ENCODE data around the gene DNLZ.
"Not testable (repeated sequence)": the region's sequence is repeated elsewhere in the genome, so short reads cannot be mapped to it uniquely, and the experiment has no call there.

The DNLZ gene

DNA sequence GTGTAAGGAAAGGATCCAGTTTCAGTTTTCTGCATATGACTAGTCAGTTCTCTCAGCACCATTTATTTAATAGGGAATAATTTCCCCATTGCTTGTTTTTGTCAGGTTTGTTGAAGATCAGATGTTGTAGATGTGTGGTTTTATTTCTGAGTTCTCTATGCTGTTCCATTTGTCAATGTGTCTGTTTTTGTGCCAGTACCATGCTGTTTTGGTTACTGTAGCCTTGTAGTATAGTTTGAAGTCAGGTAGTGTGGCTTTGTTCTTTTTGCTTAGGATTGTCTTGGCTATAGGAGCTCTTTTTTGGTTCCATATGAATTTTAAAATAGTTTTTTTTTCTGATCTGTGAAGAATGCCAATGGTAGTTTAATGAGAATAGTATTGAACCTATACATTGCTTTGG, 42.6 kb downstream of the DNLZ start:
- not testable (repeated sequence) for DNase-seq (ENCODE audit: extremely low read depth in 1 of 2, low read depth in 1 of 2)

DNA sequence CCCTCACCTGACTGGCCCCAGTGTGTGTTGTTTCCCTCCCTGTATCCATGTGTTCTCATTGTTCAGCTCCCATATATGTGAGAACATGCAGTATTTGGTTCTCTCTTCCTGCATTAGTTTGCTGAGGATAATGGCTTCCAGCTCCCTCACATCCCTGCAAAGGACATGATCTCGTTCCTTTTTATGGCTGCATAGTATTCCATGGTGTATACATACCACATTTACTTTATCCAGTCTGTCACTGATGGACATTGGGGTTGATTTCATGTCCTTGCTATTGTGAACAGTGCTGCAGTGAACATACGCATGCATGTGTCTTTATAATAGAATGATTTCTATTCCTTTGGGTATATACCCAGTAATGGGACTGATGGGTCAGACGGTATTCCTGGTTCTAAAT, 43.6 kb downstream of the DNLZ start:
- not testable (repeated sequence) for DNase-seq (ENCODE audit: extremely low read depth in 1 of 2, low read depth in 1 of 2)

DNA sequence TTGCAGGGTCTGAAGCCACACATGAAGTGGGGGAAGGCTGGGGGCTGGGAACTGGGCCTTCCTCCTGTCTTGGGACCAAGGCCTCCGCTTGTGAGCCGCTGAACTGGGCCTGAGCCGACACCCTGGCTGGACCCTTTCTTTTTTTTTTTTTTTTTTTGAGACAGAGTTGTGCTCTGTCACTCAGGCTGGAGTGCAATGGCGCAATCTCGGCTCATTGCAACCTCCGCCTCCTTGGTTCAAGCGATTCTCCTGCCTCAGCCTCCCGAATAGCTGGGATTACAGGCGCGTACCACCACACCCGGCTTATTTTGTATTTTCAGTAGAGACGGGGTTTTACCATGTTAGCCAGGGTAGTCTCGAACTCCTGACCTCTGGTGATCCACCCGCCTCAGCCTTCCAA, 44.3 kb downstream of the DNLZ start:
- not testable (repeated sequence) for DNase-seq (ENCODE audit: extremely low read depth in 1 of 2, low read depth in 1 of 2)

GRCh38 chr9:136318776-136319241, 44.7 kb downstream of the DNLZ start:
- DNase-seq (ENCODE audit: extremely low read depth in 1 of 2, low read depth in 1 of 2): no peak

DNA sequence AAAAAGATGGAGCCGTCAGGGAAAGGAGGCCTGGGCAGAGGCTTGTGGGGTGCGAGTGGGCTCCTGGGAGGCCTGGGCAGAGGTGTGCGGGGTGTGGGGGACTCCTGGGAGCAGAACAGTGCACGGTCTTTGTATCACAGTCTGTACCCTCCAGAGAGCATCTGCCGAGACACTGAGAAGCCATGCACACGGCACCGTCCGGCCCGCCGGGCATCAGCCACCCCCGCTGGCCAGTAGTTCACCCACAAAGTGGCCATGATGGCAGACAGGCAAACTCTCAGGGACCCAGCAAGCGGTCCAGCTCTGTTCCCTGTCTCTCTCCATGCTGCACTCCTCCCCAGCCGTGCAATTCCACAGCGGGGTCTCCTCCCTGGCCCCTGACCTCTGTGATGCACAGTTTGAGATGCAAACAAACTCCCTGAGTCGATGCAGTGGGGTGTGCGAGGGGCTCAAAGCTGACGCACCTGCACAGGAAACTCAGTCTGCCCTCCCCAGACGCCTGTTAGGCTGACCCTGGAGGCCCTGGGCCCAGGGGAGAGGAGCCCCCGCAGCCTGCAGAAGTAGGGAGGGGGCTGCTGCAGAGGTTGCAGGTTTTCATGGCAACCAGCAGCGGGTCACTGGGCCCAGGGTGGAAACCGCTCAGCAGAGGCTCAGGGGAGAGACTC, 45.3 kb downstream of the DNLZ start:
- DNase-seq (ENCODE audit: extremely low read depth in 1 of 2, low read depth in 1 of 2): no peak

GRCh38 chr9:136317695-136318094, 45.8 kb downstream of the DNLZ start:
- no peak for DNase-seq (ENCODE audit: extremely low read depth in 1 of 2, low read depth in 1 of 2)

GRCh38 chr9:136316896-136317676, 46.5 kb downstream of the DNLZ start:
- DNase-seq (ENCODE audit: extremely low read depth in 1 of 2, low read depth in 1 of 2): no peak

DNA sequence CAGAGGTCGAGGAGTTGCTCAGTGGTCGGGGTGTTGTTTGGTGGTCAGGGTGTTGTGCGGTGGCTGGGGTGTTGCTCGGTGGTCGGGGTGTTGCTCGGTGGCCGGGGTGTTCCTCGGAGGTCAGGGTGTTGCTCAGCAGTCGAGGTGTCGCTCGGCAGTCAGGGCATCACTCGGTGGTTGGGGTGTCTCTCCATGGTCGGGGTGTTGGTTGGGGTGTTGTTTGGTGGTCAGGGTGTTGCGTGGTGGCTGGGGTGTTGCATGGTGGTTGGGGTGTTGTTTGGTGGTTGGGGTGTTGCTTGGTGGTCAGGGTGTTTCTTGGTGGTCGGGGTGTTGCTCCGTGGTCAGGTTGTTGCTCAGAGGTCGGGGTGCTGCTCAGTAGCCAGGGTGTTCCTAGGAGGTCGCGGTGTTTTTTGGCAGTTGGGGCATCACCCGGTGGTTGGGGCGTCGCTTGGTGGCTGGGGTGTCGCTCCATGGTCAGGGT, 47.2 kb downstream of the DNLZ start:
- DNase-seq (ENCODE audit: extremely low read depth in 1 of 2, low read depth in 1 of 2): no peak

- no peak for DNase-seq (ENCODE audit: extremely low read depth in 1 of 2, low read depth in 1 of 2)
Measured at GRCh38 chr9:136314944-136315343, 48.6 kb downstream of the DNLZ start.

DNA sequence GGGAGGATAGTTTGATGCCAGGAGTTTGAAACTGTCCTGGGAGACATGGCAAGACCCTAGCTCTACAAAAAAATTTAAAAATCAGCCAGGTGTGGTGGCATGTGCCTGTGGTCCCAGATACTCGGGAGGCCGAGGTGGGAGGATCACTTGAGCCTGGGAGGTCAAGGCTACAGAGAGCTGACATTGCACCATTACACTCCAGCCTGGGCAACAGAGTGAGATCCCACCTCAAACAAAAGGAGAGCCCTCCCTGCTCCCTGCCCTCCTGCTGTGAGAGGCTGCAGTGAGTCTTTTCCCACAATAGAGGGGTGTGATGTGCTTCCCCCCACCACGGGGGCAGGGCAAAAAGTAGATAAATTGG, 49.5 kb downstream of the DNLZ start:
- no peak for DNase-seq (ENCODE audit: extremely low read depth in 1 of 2, low read depth in 1 of 2)

DNA sequence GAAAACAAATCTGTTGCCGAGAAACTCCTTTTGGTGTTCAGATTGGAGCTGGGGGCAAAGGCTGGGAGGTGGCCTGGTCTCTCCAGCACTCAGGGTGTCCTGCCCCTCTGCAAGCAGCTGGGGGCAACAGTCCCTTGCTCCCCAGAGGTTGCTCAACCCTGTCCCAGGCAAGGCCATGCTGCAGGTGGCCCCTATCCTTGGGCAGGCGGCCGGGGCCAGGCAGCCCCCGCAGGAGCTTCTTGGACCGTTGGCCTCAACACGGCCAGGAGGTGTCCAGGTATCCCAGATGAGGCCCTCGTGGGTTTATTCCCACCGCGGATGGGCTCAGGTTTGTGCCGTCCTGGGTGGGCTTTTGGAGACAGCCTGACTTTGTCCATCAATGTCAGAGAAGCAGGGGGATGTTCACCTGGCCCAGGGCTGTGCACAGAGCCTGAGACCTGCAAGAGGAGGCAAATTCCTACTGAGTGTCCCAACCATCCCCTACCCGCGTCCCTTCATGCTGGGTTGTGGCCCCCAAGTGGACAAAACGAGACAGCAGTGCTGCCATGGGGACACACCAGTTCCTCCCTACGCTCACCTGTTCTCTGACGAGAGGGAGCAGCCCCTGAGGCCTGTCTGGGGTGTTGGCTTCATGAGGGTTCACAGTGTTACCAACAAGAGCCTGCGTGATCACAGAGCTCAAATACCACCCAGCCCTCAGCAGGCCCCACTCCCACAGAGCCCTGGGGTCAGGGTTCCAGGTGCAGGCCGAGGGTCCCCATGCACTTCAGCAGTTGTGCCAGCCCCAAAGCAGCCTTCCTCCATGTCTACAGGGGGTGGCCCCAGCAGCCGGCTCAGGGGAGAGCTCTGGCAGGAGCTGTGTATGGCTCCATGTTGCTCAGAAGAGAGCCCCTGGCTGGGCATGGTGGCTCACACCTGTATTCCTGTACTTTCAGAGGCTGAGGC, 50.2 kb downstream of the DNLZ start:
- DNase-seq (ENCODE audit: extremely low read depth in 1 of 2, low read depth in 1 of 2): no peak

DNA sequence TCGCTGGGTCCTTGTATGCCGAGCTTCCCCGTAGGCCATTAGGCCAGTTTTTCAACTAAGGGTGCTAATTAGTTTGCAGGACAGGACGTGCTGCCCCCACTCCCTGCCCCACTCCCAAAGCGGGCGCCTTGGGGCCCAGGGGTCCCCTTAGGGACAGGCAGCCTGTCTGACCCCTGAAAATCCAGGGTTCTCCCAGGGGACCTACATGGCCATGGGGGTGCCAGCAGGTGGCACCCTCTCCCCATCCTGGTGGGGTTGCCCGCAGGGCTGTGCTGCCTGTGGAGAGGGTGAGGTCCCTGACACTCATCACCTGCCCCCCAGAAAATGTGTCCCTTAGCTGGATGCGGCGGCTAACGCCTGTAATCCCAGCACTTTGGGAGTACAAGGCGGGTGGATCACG, 51.1 kb downstream of the DNLZ start:
- peak in 1 of 2 donors; percentile 20 for DNase-seq (ENCODE audit: extremely low read depth in 1 of 2, low read depth in 1 of 2)

- DNase-seq (ENCODE audit: extremely low read depth in 1 of 2, low read depth in 1 of 2): no peak
Measured at GRCh38 chr9:136312009-136312375, 51.6 kb downstream of the DNLZ start.

DNA sequence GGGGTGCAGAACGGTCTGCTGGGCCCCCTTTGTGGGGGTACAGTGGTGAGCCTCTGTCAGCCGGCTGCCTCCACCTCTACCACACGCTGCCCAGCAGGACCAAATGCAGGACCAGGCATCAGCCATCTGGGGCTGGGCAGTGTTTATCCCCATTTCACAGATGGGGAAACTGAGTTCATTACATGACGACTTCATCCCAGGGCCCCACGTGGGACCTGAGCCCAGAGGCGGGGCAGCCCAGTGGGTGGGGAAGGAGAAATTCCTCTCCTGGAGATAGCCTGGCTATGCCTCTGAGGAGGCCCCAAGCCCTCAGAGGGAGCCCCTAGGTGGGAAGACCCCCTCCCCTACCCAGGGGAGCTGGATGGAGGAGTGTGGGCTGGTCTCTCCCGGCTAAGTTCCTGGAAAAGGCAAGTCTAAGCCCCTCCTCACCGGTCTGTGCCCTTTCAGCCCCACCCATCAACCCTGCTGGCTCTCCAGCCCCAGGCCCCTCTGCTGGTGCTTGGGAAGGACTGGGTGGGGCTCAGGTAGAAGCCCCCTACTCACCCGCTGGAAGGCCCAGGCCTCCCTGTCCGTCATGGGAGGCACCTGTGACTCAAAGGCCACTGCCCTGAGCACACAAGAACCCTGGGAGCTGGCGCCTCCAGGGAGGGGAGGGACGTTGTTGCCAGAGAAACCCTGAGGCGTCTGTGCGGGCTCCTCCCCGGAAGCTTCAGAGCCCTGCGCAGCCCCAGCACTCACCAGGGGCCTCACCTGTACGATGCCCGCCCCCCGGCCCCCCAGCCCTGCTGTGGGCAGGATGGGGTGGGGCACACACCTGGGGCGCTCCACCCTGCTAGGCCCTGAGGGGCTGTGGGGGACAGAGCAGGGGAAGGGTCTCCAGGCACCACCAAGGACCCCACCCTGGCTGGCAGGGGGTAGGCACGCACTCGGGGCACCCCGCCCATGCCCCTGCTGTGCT, 52.2 kb downstream of the DNLZ start:
- DNase-seq (ENCODE audit: extremely low read depth in 1 of 2, low read depth in 1 of 2): no peak

GRCh38 chr9:136310273-136311030, 53.1 kb downstream of the DNLZ start:
- DNase-seq (ENCODE audit: extremely low read depth in 1 of 2, low read depth in 1 of 2): no peak

GRCh38 chr9:136309806-136310220, 53.7 kb downstream of the DNLZ start:
- DNase-seq (ENCODE audit: extremely low read depth in 1 of 2, low read depth in 1 of 2): no peak
